Liver (tissue), 9 donors: ENCODE results near the gene ERI3. TPM values are rescaled to one million over a fixed set of nuclear protein-coding genes. Genes with fewer than 3 reads are reported as not detected.

Experiments used
- DNase-seq: peaks from one replicate; pipeline ENCODE4 v3.0.0-alpha.2; 2017; ENCODE audit warnings: low spot score
- H3K27ac ChIP-seq, 2 donors: one replicate each; pipeline ENCODE4 v1.7.0; 2013; ENCODE audit warnings: inconsistent platforms in 2 of 2, low read length in 2 of 2, control low read depth in 1 of 2, low read depth in 1 of 2, mild to moderate bottlenecking in 1 of 2
- H3K27me3 ChIP-seq, 4 donors: one replicate each; pipeline versions ENCODE4 v1.6.1 to v1.7.0; 2013; ENCODE audit warnings: low read length in 3 of 4, inconsistent platforms in 1 of 4, mild to moderate bottlenecking in 1 of 4, moderate library complexity in 1 of 4; ENCODE audit not compliant: control insufficient read depth in 4 of 4, insufficient read depth in 4 of 4
- H3K36me3 ChIP-seq, 4 donors: one replicate each; pipeline versions ENCODE4 v1.6.1 to v1.7.0; 2013; ENCODE audit warnings: low read length in 3 of 4, mild to moderate bottlenecking in 3 of 4, low read depth in 1 of 4, moderate library complexity in 1 of 4; ENCODE audit not compliant: control insufficient read depth in 4 of 4, insufficient read depth in 3 of 4
- H3K4me1 ChIP-seq, 4 donors: one replicate each; pipeline versions ENCODE4 v1.6.1 to v1.7.0; 2013; ENCODE audit warnings: low read length in 3 of 4, mild to moderate bottlenecking in 3 of 4, moderate library complexity in 1 of 4; ENCODE audit not compliant: control insufficient read depth in 4 of 4, insufficient read depth in 4 of 4
- H3K4me3 ChIP-seq, 3 donors: one replicate each; pipeline versions ENCODE4 v1.6.1 to v1.7.0; 2013; ENCODE audit warnings: low read length in 3 of 3, control low read depth in 1 of 3, low read depth in 1 of 3, mild to moderate bottlenecking in 1 of 3
- H3K9ac ChIP-seq, 2 donors: one replicate each; pipeline ENCODE4 v1.7.0; 2013; ENCODE audit warnings: low read length in 2 of 2, mild to moderate bottlenecking in 2 of 2, moderate library complexity in 2 of 2, control low read depth in 1 of 2, low read depth in 1 of 2
- H3K9me3 ChIP-seq, 4 donors: one replicate each; pipeline versions ENCODE4 v1.6.1 to v1.7.0; 2013; ENCODE audit warnings: low read length in 3 of 4; ENCODE audit not compliant: control insufficient read depth in 4 of 4
- CTCF ChIP-seq: fragments of 150-350 bp; IDR thresholded peaks from 2 replicates; pipeline ENCODE4 v1.5.1; 2017; ENCODE audit warnings: improper control_type of control experiment, low read depth, low read length; ENCODE audit not compliant: missing input control
- EGR1 ChIP-seq, 2 donors: IDR thresholded peaks; 2 replicates each; pipeline ENCODE4 v1.6.1; 2016 to 2018; ENCODE audit warnings: antibody characterized with exemption in 2 of 2, low read depth in 2 of 2
- FOXA1 ChIP-seq: IDR thresholded peaks from 2 replicates; pipeline ENCODE4 v1.6.1; 2016; ENCODE audit warnings: antibody characterized with exemption
- FOXA2 ChIP-seq: IDR thresholded peaks from 2 replicates; pipeline ENCODE4 v1.6.1; 2016; ENCODE audit warnings: antibody characterized with exemption
- GABPA ChIP-seq, 2 donors: IDR thresholded peaks in 1 of 2; conservative IDR thresholded peaks in 1 of 2; 2 replicates each; pipeline ENCODE4 v1.6.1; 2016; ENCODE audit warnings: antibody characterized with exemption in 2 of 2, mild to moderate bottlenecking in 1 of 2, moderate library complexity in 1 of 2
- HNF4G ChIP-seq: IDR thresholded peaks from 2 replicates; pipeline ENCODE4 v1.6.1; 2016; ENCODE audit warnings: antibody characterized with exemption
- MAX ChIP-seq: IDR thresholded peaks from 2 replicates; pipeline ENCODE4 v1.6.1; 2016; ENCODE audit warnings: antibody characterized with exemption
- NR2F2 ChIP-seq: IDR thresholded peaks from 2 replicates; pipeline ENCODE4 v1.6.1; 2016; ENCODE audit warnings: antibody characterized with exemption
- REST ChIP-seq: IDR thresholded peaks from 2 replicates; pipeline ENCODE4 v1.6.1; 2016; ENCODE audit warnings: antibody characterized with exemption, mild to moderate bottlenecking
- RXRA ChIP-seq, 2 donors: IDR thresholded peaks; 2 replicates each; pipeline ENCODE4 v1.6.1; 2017 to 2018; ENCODE audit warnings: antibody characterized with exemption in 2 of 2, mild to moderate bottlenecking in 1 of 2
- SP1 ChIP-seq: IDR thresholded peaks from 2 replicates; pipeline ENCODE4 v1.6.1; 2018; ENCODE audit warnings: antibody characterized with exemption, mild to moderate bottlenecking
- YY1 ChIP-seq: IDR thresholded peaks from 2 replicates; pipeline ENCODE4 v1.6.1; 2016; ENCODE audit warnings: antibody characterized with exemption, mild to moderate bottlenecking
- WGBS: extraction: QIAGEN DNeasy Blood & Tissue Kit; methylation state at CpG from one replicate; pipeline ENCODE4 v1.1.7; 2013; 5-methylcytosine and 5-hydroxymethylcytosine counted together
- polyA plus RNA-seq, 2 donors: library from polyadenylated mRNA; stranded (reverse) in 1 of 2; unstranded in 1 of 2; fragments of 200-250 nt in 1 of 2; fragments of >200 nt in 1 of 2; fragmentation: Nextera tagmentation in 1 of 2; extraction: Ambion mirVana in 1 of 2; gene quantifications; one replicate each; pipeline versions ENCODE4 v1.2.1 to v1.2.3, GENCODE V29; 2013 to 2015
- total RNA-seq, 2 donors: library from RNA; depleted of rRNA; stranded (reverse); fragments of >200 nt; gene quantifications; one replicate each; pipeline ENCODE4 v1.2.3, GENCODE V29; 2014
- donor health status: healthy.
- donor health status: healthy.
- donor health status: healthy.
- donor health status: healthy.
- donor health status: healthy.

Gene ERI3
- total and polyA plus RNA-seq, 4 donors, result 15.7 to 23.8 (median 21.3) TPM

- no peak for TF ChIP-seq GABPA (IDR thresholded peaks at IDR 0.05 in 1 of 2, conservative IDR thresholded peaks at IDR 0.05 in 1 of 2)
- no peak for TF ChIP-seq MAX
- no peak for TF ChIP-seq NR2F2
- no peak for TF ChIP-seq FOXA2
- TF ChIP-seq EGR1 (IDR thresholded peaks at IDR 0.05; ENCODE audit: low read depth in 2 of 2), result no peak
- TF ChIP-seq REST, result no peak
- no peak for TF ChIP-seq FOXA1
- no peak for TF ChIP-seq RXRA (IDR thresholded peaks at IDR 0.05)
- TF ChIP-seq CTCF, result no peak
- Histone ChIP-seq H3K27me3 (no peaks in the 10 kb centered on the region), H3K4me1 (no peaks in the 10 kb centered on the region), H3K36me3 (no peaks in the 10 kb centered on the region), H3K27ac (no peak overlapping the region), H3K9me3 (no peaks in the 10 kb centered on the region), H3K4me3 (no peak overlapping the region), H3K9ac (no peak overlapping the region)
- WGBS, result 80% methylated on average over 3 of the region's 3 CpGs
- no peak for DNase-seq
These were observed 79.1 kb downstream of the ERI3 start for GRCh38 chr1:44275991-44276405.

- no peak overlapping the region for H3K27ac ChIP-seq
These were observed 79.6 kb downstream of the ERI3 start for GRCh38 chr1:44275296-44275962.

More at GRCh38 chr1:44275296-44275962, 79.6 kb downstream of the ERI3 start:
- no peak overlapping the region for H3K9ac ChIP-seq
- 90% methylated on average over 6 of the region's 6 CpGs for WGBS
- no peaks in the 10 kb centered on the region for H3K36me3 ChIP-seq
- no peak overlapping the region for H3K4me3 ChIP-seq
- H3K27me3 ChIP-seq, result no peaks in the 10 kb centered on the region
- DNase-seq, result no peak
- TF ChIP-seq GABPA (IDR thresholded peaks at IDR 0.05 in 1 of 2, conservative IDR thresholded peaks at IDR 0.05 in 1 of 2) (no peak), MAX (no peak), HNF4G (no peak), SP1 (no peak), FOXA1 (no peak), REST (no peak), YY1 (no peak)
- H3K9me3 ChIP-seq, result no peaks in the 10 kb centered on the region
- no peaks in the 10 kb centered on the region for H3K4me1 ChIP-seq
